ENCODE results near the gene TM9SF2. TPM values are rescaled to one million over a fixed set of nuclear protein-coding genes. Genes with fewer than 3 reads are reported as not detected.

TM9SF2 gene
- total RNA-seq, 1 donor from 2014 or later = 138 TPM

GRCh38 chr13:99545979-99546378 is 44.7 kb downstream of the TM9SF2 start:
- FAIRE-seq = peak; percentile 18
- peaks cover 20% of the 10 kb centered on the region for H3K36me3 ChIP-seq (ENCODE audit: control insufficient read depth, insufficient read depth, low read length)
- DNase-seq (ENCODE audit: low read depth) = peak; percentile 20

GRCh38 chr13:99546878-99547277 is 45.6 kb downstream of the TM9SF2 start:
- no peak for TF ChIP-seq CTCF (IDR thresholded peaks at IDR 0.05; ENCODE audit: insufficient read depth, low read length, severe bottlenecking)
- Histone ChIP-seq H3K4me3 (ENCODE audit: low read depth, low read length) (no peak overlapping the region), H3K27me3 (ENCODE audit: control insufficient read depth, insufficient read depth, low read length) (no peaks in the 10 kb centered on the region), H3K36me3 (ENCODE audit: control insufficient read depth, insufficient read depth, low read length) (peaks cover 20% of the 10 kb centered on the region)
- no peak for DNase-seq (ENCODE audit: low read depth)
- no peak for FAIRE-seq

More at GRCh38 chr13:99545979-99546378, 44.7 kb downstream of the TM9SF2 start:
- H3K27me3 ChIP-seq (ENCODE audit: control insufficient read depth, insufficient read depth, low read length) = no peaks in the 10 kb centered on the region
- TF ChIP-seq CTCF (IDR thresholded peaks at IDR 0.05; ENCODE audit: insufficient read depth, low read length, severe bottlenecking) = no peak
- H3K4me3 ChIP-seq (ENCODE audit: low read depth, low read length) = no peak overlapping the region

GRCh38 chr13:99548448-99548847 is 47.2 kb downstream of the TM9SF2 start:
- no peak for TF ChIP-seq CTCF (IDR thresholded peaks at IDR 0.05; ENCODE audit: insufficient read depth, low read length, severe bottlenecking)
- DNase-seq (ENCODE audit: low read depth) = no peak
- H3K4me3 ChIP-seq (ENCODE audit: low read depth, low read length) = no peak overlapping the region
- no peak for FAIRE-seq
- no peaks in the 10 kb centered on the region for H3K27me3 ChIP-seq (ENCODE audit: control insufficient read depth, insufficient read depth, low read length)
- peaks cover 20% of the 10 kb centered on the region for H3K36me3 ChIP-seq (ENCODE audit: control insufficient read depth, insufficient read depth, low read length)

GRCh38 chr13:99553033-99553432 is 51.8 kb downstream of the TM9SF2 start:
- DNase-seq (ENCODE audit: low read depth) = no peak
- Histone ChIP-seq H3K27me3 (ENCODE audit: control insufficient read depth, insufficient read depth, low read length) (no peaks in the 10 kb centered on the region), H3K36me3 (ENCODE audit: control insufficient read depth, insufficient read depth, low read length) (peaks cover 14% of the 10 kb centered on the region), H3K4me3 (ENCODE audit: low read depth, low read length) (no peak overlapping the region)
- no peak for TF ChIP-seq CTCF (IDR thresholded peaks at IDR 0.05; ENCODE audit: insufficient read depth, low read length, severe bottlenecking)
- no peak for FAIRE-seq

- Histone ChIP-seq H3K4me3 (ENCODE audit: low read depth, low read length) (no peak overlapping the region), H3K27me3 (ENCODE audit: control insufficient read depth, insufficient read depth, low read length) (no peaks in the 10 kb centered on the region), H3K36me3 (ENCODE audit: control insufficient read depth, insufficient read depth, low read length) (peaks cover 10% of the 10 kb centered on the region)
- FAIRE-seq = no peak
- no peak for TF ChIP-seq CTCF (IDR thresholded peaks at IDR 0.05; ENCODE audit: insufficient read depth, low read length, severe bottlenecking)
- no peak for DNase-seq (ENCODE audit: low read depth)
These were observed 53.9 kb downstream of the TM9SF2 start for GRCh38 chr13:99555149-99555548.

GRCh38 chr13:99556867-99557443 is 55.7 kb downstream of the TM9SF2 start:
- FAIRE-seq (peak; percentile 85), DNase-seq (ENCODE audit: low read depth) (no peak)
- H3K36me3 ChIP-seq (ENCODE audit: control insufficient read depth, insufficient read depth, low read length) = peaks cover 12% of the 10 kb centered on the region
- H3K4me3 ChIP-seq (ENCODE audit: low read depth, low read length) = no peak overlapping the region
- H3K27me3 ChIP-seq (ENCODE audit: control insufficient read depth, insufficient read depth, low read length) = no peaks in the 10 kb centered on the region
- TF ChIP-seq CTCF (IDR thresholded peaks at IDR 0.05; ENCODE audit: insufficient read depth, low read length, severe bottlenecking) = no peak

Measured in bronchial epithelial cell (primary cell).